ENCODE data around the gene DOCK3.
A peak's percentile ranks its signal among the peaks of the same experiment; 100 is the strongest.

Gene DOCK3

DNA sequence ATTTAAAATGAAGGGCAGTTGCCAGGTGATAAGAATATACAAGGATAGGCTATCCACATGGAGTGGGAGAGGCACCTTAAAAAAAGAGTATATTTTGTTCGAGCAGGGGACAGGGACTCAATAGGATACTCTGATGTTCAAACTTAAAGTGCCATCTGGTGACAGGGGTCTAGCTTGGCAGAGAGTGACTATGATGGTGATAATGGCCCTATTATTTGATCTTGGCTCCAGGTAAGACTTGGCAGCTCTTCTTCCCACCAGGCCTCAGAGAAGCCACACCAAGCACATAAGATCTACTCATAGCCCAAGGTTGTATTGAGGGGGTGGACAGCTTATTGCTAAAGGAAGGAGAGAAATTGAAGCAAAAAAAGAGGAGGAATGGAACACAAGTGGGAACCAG is 601.3 kb downstream of the DOCK3 start:
- no peak overlapping the region for H3K4me3 ChIP-seq (ENCODE audit: low read depth, low read length)
- H3K36me3 ChIP-seq, result no peaks in the 10 kb centered on the region
- no peak for DNase-seq
- no peak for TF ChIP-seq CTCF (IDR thresholded peaks at IDR 0.05; ENCODE audit: low read depth, low read length)
- H3K9me3 ChIP-seq (ENCODE audit: severe bottlenecking), result no peaks in the 10 kb centered on the region
- no peak overlapping the region for H3K27ac ChIP-seq
- no peaks in the 10 kb centered on the region for H3K27me3 ChIP-seq (ENCODE audit: insufficient read depth, low read depth, severe bottlenecking)

- no peak for DNase-seq
- Histone ChIP-seq H3K36me3 (no peaks in the 10 kb centered on the region), H3K9me3 (ENCODE audit: severe bottlenecking) (peaks cover 1% of the 10 kb centered on the region), H3K27me3 (ENCODE audit: insufficient read depth, low read depth, severe bottlenecking) (no peaks in the 10 kb centered on the region), H3K27ac (no peak overlapping the region), H3K4me3 (ENCODE audit: low read depth, low read length) (no peak overlapping the region)
- TF ChIP-seq CTCF (IDR thresholded peaks at IDR 0.05; ENCODE audit: low read depth, low read length), result no peak
Observed at GRCh38 chr3:51279448-51279847, 604.7 kb downstream of the DOCK3 start.

GRCh38 chr3:51280176-51280575 is 605.4 kb downstream of the DOCK3 start:
- TF ChIP-seq CTCF (IDR thresholded peaks at IDR 0.05; ENCODE audit: low read depth, low read length), result no peak
- H3K36me3 ChIP-seq, result no peaks in the 10 kb centered on the region
- H3K4me3 ChIP-seq (ENCODE audit: low read depth, low read length), result no peak overlapping the region
- no peak overlapping the region for H3K27ac ChIP-seq
- no peaks in the 10 kb centered on the region for H3K27me3 ChIP-seq (ENCODE audit: insufficient read depth, low read depth, severe bottlenecking)
- no peak for DNase-seq
- peaks cover 6% of the 10 kb centered on the region for H3K9me3 ChIP-seq (ENCODE audit: severe bottlenecking)

- Histone ChIP-seq H3K27ac (peak overlapping the region; percentile 61), H3K4me3 (ENCODE audit: low read depth, low read length) (no peak overlapping the region), H3K36me3 (no peaks in the 10 kb centered on the region), H3K9me3 (ENCODE audit: severe bottlenecking) (peaks cover 20% of the 10 kb centered on the region), H3K27me3 (ENCODE audit: insufficient read depth, low read depth, severe bottlenecking) (no peaks in the 10 kb centered on the region)
- TF ChIP-seq CTCF (IDR thresholded peaks at IDR 0.05; ENCODE audit: low read depth, low read length), result no peak
- DNase-seq, result no peak
Observed at GRCh38 chr3:51282931-51283330, 608.2 kb downstream of the DOCK3 start.

- H3K36me3 ChIP-seq, result no peaks in the 10 kb centered on the region
- H3K4me3 ChIP-seq (ENCODE audit: low read depth, low read length), result no peak overlapping the region
- peaks cover 20% of the 10 kb centered on the region for H3K9me3 ChIP-seq (ENCODE audit: severe bottlenecking)
- peak overlapping the region; percentile 61 for H3K27ac ChIP-seq
- no peak for TF ChIP-seq CTCF (IDR thresholded peaks at IDR 0.05; ENCODE audit: low read depth, low read length)
- no peaks in the 10 kb centered on the region for H3K27me3 ChIP-seq (ENCODE audit: insufficient read depth, low read depth, severe bottlenecking)
- peak; percentile 56 for DNase-seq
Observed at GRCh38 chr3:51283421-51283820, 608.7 kb downstream of the DOCK3 start.

- Histone ChIP-seq H3K36me3 (no peaks in the 10 kb centered on the region), H3K27me3 (ENCODE audit: insufficient read depth, low read depth, severe bottlenecking) (no peaks in the 10 kb centered on the region), H3K4me3 (ENCODE audit: low read depth, low read length) (no peak overlapping the region), H3K27ac (no peak overlapping the region), H3K9me3 (ENCODE audit: severe bottlenecking) (no peaks in the 10 kb centered on the region)
- DNase-seq, result no peak
- TF ChIP-seq CTCF (IDR thresholded peaks at IDR 0.05; ENCODE audit: low read depth, low read length), result no peak
Observed at GRCh38 chr3:51295625-51296024, 620.9 kb downstream of the DOCK3 start.
